HG03045 (cell line): Measurements from ENCODE around the gene EPHA1.

ENCODE experiments used
- ATAC-seq: cut with Tn5 transposase; IDR thresholded peaks from one replicate; pipeline ENCODE4 v1.9.1; 2021; ENCODE audit warnings: mild to moderate bottlenecking, moderate library complexity; ENCODE audit not compliant: unreplicated experiment

The EPHA1 gene

GRCh38 chr7:143375298-143376034, 33.2 kb downstream of the EPHA1 start:
- no peak for ATAC-seq

GRCh38 chr7:143374561-143374960, 34.1 kb downstream of the EPHA1 start:
- no peak for ATAC-seq

- ATAC-seq, result no peak
Observed at GRCh38 chr7:143373255-143373794, 35.3 kb downstream of the EPHA1 start.

- ATAC-seq, result no peak
Observed at GRCh38 chr7:143372070-143372469, 36.6 kb downstream of the EPHA1 start.

- ATAC-seq, result no peak
Observed at GRCh38 chr7:143369678-143370651, 38.7 kb downstream of the EPHA1 start.

GRCh38 chr7:143368387-143368786, 40.3 kb downstream of the EPHA1 start:
- ATAC-seq, result no peak

GRCh38 chr7:143367972-143368371, 40.7 kb downstream of the EPHA1 start:
- ATAC-seq, result no peak

GRCh38 chr7:143363016-143363937, 45.4 kb downstream of the EPHA1 start:
- ATAC-seq, result no peak

- ATAC-seq, result no peak
Observed at GRCh38 chr7:143362131-143363015, 46.3 kb downstream of the EPHA1 start, which contains the start of gene FAM131B. TSS of gene FAM131B (minus strand) at chr7:143362713. CDS start at chr7:143362603, 110 bp downstream.

- ATAC-seq, result no peak
Observed at GRCh38 chr7:143361552-143362130, 47.0 kb downstream of the EPHA1 start.

- no peak for ATAC-seq
Observed at GRCh38 chr7:143360788-143361551, 47.7 kb downstream of the EPHA1 start.

GRCh38 chr7:143359771-143360353, 48.8 kb downstream of the EPHA1 start:
- no peak for ATAC-seq

GRCh38 chr7:143358626-143359025, 50.0 kb downstream of the EPHA1 start:
- ATAC-seq, result no peak

GRCh38 chr7:143356414-143357050, 52.1 kb downstream of the EPHA1 start:
- no peak for ATAC-seq

GRCh38 chr7:143355450-143356385, 52.9 kb downstream of the EPHA1 start:
- ATAC-seq, result no peak

GRCh38 chr7:143354965-143355364, 53.7 kb downstream of the EPHA1 start:
- ATAC-seq, result no peak
